Smooth muscle cell of bladder (primary cell): ENCODE data around the gene NEK2. TPM values are rescaled to one million over a fixed set of nuclear protein-coding genes. Genes with fewer than 3 reads are reported as not detected.

Experiments
- total RNA-seq: library from RNA; depleted of rRNA; stranded (reverse); fragments of >200 nt; gene quantifications from 2 replicates; pipeline ENCODE4 v1.2.3, GENCODE V29; 2014

NEK2 gene
- total RNA-seq: 2.1 and 2.9 TPM in 2 replicates

DNA sequence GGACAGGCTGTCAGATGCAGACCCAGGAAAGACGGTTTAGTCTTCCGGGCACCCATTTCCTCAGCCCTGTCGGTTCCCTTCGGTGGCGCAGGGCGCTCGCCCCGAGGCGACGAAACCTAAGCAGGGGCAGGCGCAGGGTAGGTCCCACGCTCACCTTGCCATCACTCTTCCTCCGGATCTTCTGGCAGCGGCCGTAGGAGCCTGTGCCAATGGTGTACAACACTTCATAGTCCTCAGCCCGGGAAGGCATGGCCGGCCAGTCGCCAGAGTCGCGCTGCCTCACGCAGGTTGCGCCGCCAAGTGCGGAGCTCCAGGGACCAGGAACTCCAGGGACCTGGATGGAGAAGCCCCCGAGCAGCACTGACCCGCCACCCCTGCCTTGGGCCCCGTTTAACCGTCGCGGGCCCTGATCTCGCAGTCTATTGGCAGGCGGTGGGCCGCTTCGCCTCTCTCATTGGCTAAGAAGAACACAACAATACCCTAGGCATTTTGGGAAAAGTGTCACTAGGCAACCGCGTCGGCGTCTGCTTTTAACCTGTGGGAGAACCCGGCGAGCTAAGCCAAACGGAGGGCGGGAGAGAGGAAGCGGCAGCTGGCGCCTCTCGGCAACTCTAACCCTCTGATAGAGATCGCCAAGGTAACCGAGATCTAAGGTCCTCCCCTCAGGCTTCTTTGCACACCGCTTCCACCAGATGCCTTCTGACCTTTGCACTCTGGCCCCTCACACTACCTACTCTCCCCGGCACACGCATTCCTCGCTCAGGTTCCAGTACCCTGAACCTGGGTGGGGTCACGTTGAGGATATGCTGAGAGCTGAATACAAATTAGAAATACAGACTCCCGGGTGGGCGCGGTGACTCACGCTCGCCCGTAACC, at the start of gene NEK2:
Gene NEK2 (minus strand): TSS at position 392 of the 876 bp plus-strand sequence. CDS start 142 bp downstream, at position 250.

Other genes starting within 250 kb of the NEK2 start
- not detected in 2 replicates for gene RD3, start 183.5 kb downstream of the NEK2 start, total RNA-seq
- 20.7 and 21.5 TPM in 2 replicates for gene SLC30A1, start 96.5 kb downstream of the NEK2 start, total RNA-seq
- 32.9 and 36.7 TPM in 2 replicates for gene LPGAT1, start 155.1 kb upstream of the NEK2 start, total RNA-seq